Stimulated activated naive B cell treated with anti-CD40 and anti-IgM and Interleukin-4, amounts not matched to agents 10 μg/mL and 1 μg/mL and 100 μg/mL, for 72 hours (primary cell): ENCODE measurements around the gene SP7.
"Not testable (repeated sequence)": the region's sequence is repeated elsewhere in the genome, so short reads cannot be mapped to it uniquely, and the experiment has no call there.

Experiments
- ATAC-seq, 2 donors: fragments of 150-1000 bp; cut with Tn5 transposase; replicated peaks; 2 replicates each; pipeline ENCODE4 v1.10.0; 2021; ENCODE audit warnings: moderate library complexity in 1 of 2
- DNase-seq: peaks from one replicate; pipeline ENCODE4 v3.0.0; 2021
- H3K27ac Mint-ChIP-seq: one replicate; pipeline ENCODE4 v1.8.0; 2022; ENCODE audit warnings: mild to moderate bottlenecking, mixed read lengths
- H3K27me3 Mint-ChIP-seq, 2 donors: one replicate each; pipeline ENCODE4 v1.8.0; 2022; ENCODE audit warnings: mixed read lengths in 2 of 2
- H3K36me3 Mint-ChIP-seq, 2 donors: one replicate each; pipeline ENCODE4 v1.8.0; 2022; ENCODE audit warnings: mixed read lengths in 2 of 2, mild to moderate bottlenecking in 1 of 2
- H3K4me1 Mint-ChIP-seq, 2 donors: one replicate each; pipeline ENCODE4 v1.8.0; 2022; ENCODE audit warnings: mixed read lengths in 2 of 2, mild to moderate bottlenecking in 1 of 2
- H3K4me3 Mint-ChIP-seq, 2 donors: one replicate each; pipeline ENCODE4 v1.8.0; 2022; ENCODE audit warnings: mild to moderate bottlenecking in 2 of 2, mixed read lengths in 2 of 2, moderate library complexity in 1 of 2
- H3K9me3 Mint-ChIP-seq, 2 donors: one replicate each; pipeline ENCODE4 v1.8.0; 2022; ENCODE audit warnings: mixed read lengths in 2 of 2, mild to moderate bottlenecking in 1 of 2

The SP7 gene

DNA sequence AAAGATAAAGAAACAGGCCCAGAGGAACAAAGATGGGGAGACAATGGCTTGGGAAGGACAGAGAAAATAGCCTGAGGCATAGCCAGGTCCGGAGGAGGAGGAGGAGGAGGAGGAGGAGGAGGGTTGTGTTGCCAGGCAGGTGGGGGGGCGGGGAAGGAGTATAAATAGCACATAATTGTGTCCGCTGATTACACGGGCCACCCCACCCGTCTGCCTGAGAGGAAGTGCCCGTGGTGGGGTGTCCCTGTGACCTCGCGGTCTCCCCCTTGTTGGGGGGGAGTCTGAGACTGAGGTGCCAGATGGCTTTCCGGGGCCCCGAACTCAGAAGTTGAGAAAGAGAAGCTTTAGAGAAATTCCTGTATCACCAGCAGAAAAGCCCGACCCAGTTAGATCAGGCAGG lies 1.9 kb upstream of the SP7 start:
- no peak for ATAC-seq
- H3K36me3 Mint-ChIP-seq, result peaks cover 0 to 3% of the 10 kb centered on the region in 2 donors
- no peak overlapping the region for H3K4me3 Mint-ChIP-seq
- DNase-seq, result no peak
- H3K27me3 Mint-ChIP-seq, result peaks cover 50 to 62% of the 10 kb centered on the region in 2 donors
- H3K4me1 Mint-ChIP-seq, result peaks cover 15 to 30% of the 10 kb centered on the region in 2 donors
- H3K9me3 Mint-ChIP-seq, result no peaks in the 10 kb centered on the region
- H3K27ac Mint-ChIP-seq, result no peak overlapping the region

DNA sequence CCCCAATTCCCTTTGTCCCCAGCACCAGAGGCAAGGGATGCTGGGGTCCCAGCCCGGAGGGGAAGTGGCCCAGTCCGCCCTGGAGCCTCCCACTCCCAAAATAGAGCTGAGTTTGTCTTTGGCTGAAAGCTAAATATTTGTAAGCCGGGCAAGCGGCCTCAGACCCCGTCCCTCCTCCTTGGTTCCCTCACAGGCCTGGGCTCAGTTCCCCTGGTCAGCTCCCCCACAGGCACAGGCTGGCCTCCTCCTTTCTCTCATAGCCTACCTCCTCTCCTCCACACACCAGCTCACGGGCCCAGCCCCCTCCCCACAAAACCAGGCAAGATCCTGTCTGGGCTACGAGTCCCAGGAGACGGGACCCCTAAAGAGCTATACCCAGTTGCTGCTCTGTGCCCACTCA lies 1.3 kb downstream of the SP7 start:
- no peak overlapping the region for H3K4me3 Mint-ChIP-seq
- H3K27ac Mint-ChIP-seq, result no peak overlapping the region
- H3K36me3 Mint-ChIP-seq, result peaks cover 0 to 3% of the 10 kb centered on the region in 2 donors
- H3K4me1 Mint-ChIP-seq, result peaks cover 15 to 30% of the 10 kb centered on the region in 2 donors
- ATAC-seq (no peak), DNase-seq (no peak)
- H3K27me3 Mint-ChIP-seq, result peaks cover 58 to 75% of the 10 kb centered on the region in 2 donors
- H3K9me3 Mint-ChIP-seq, result no peaks in the 10 kb centered on the region

DNA sequence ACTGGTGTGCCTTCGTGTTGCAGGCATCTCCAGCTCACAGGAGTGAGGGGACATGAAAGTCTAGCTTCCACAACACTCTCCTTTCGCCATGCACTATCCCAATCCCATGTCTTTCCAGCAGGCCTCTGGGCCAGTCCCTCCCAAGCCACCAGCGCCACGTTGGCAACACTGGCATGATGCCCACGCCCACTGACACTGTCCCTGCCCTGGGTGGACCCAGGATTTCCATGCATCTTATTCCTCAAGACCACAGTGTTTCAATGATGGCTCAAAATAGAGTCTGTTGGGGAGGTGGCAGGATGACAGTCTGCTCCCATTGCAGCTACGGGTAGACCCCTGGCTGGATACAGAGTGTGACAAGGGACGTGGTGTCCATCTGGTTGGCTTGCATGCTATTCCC lies 2.3 kb downstream of the SP7 start:
- H3K27me3 Mint-ChIP-seq, result peaks cover 61 to 75% of the 10 kb centered on the region in 2 donors
- DNase-seq, result no peak
- H3K9me3 Mint-ChIP-seq, result no peaks in the 10 kb centered on the region
- H3K4me3 Mint-ChIP-seq, result no peak overlapping the region
- H3K27ac Mint-ChIP-seq, result no peak overlapping the region
- H3K36me3 Mint-ChIP-seq, result peaks cover 0 to 3% of the 10 kb centered on the region in 2 donors
- peaks cover 15 to 30% of the 10 kb centered on the region in 2 donors for H3K4me1 Mint-ChIP-seq
- no peak for ATAC-seq

DNA sequence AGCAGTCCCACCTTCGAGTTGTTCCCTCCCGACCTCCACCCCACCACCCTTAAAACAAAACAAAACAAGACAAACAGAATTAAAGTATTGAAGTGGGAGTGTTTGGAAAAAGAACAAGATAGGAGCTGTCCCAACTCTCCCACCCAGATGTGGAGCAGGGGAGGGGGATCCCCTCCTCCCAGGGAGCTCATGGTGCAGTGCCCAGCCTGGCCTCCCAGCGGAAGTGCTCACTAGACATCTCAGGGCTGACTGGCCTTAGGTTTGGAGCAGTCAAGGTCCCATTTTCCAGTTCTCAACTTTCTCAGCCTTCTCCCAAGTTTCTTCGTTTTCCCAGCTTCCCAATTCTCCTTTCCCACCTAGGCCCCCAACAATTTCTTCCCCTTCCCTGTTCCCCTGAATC lies 2.9 kb downstream of the SP7 start:
- peaks cover 15 to 28% of the 10 kb centered on the region in 2 donors for H3K4me1 Mint-ChIP-seq
- DNase-seq (no peak), ATAC-seq (no peak)
- peaks cover 0 to 3% of the 10 kb centered on the region in 2 donors for H3K36me3 Mint-ChIP-seq
- peaks cover 60 to 71% of the 10 kb centered on the region in 2 donors for H3K27me3 Mint-ChIP-seq
- H3K9me3 Mint-ChIP-seq, result no peaks in the 10 kb centered on the region
- no peak overlapping the region for H3K4me3 Mint-ChIP-seq
- H3K27ac Mint-ChIP-seq, result no peak overlapping the region

DNA sequence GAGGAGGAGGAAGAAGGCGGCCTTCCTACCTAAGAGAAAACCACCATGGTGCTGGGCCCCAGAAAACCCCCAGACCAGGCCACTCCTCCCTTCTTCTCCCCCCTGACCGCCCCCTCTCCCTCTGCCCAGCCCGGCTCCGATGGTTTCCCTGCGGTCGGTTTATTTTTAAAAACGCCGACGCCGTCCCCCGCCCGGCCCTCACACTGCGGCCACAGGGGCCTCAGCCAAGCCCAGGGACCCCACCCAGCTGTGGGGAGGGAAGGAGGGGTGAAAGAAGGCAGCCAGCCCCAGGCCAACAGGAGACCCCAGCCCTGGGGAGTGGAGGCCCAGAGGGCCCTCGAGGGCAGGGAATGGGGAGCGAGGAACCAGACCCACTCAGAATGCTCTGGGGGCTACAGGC lies 3.4 kb downstream of the SP7 start:
- no peak overlapping the region for H3K27ac Mint-ChIP-seq
- no peaks in the 10 kb centered on the region for H3K9me3 Mint-ChIP-seq

DNA sequence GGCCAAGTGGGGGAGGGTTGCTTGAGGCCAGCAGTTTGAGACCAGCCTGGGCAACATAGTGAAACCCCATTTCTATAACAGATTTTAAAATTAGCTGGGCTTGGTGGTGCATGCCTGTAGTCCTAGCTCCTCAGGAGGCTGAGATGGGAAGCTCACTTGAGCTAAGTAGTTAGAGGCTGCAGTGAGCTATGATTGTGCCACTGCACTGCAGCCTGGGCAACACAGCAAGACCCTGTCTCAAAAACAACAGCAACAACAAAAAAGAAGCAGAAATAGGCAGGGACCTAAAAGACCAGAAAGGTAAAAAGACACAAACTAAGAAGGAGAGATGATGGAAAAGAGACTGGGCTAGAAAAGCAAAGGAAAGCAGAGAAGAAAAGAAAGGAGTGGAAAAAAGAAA lies 3.8 kb downstream of the SP7 start:
- not testable (repeated sequence) for H3K9me3 Mint-ChIP-seq, H3K36me3 Mint-ChIP-seq, DNase-seq, H3K27ac Mint-ChIP-seq, H3K4me3 Mint-ChIP-seq, ATAC-seq
- peaks cover 13 to 27% of the 10 kb centered on the region in 2 donors for H3K4me1 Mint-ChIP-seq
- peaks cover 56 to 68% of the 10 kb centered on the region in 2 donors for H3K27me3 Mint-ChIP-seq

More for the DNA sequence above, 3.4 kb downstream of the SP7 start:
- no peak for ATAC-seq
- DNase-seq, result no peak
- Mint-ChIP-seq H3K36me3 (peaks cover 0 to 2% of the 10 kb centered on the region in 2 donors), H3K4me1 (peaks cover 14 to 25% of the 10 kb centered on the region in 2 donors), H3K4me3 (no peak overlapping the region), H3K27me3 (peaks cover 56 to 68% of the 10 kb centered on the region in 2 donors)

DNA sequence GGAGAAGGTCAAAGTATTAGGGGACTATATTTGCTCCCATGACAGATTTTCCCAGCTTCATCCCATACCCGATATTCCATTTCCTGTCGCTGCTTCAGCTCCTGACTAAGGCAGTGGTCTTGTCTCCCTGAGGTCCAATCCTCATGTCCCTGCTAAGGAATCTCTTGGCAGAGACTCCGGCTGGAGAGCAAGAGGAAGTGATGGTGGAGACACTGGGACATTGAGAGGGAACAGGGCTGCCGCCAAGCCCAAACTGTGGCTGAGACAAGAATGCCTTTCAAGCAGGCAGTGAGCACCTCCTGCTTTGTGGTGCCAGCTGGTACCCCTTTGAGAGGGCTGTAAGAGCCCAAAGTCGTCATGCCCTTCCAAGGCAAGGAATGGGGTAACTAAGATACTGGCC lies 5.5 kb downstream of the SP7 start:
- Mint-ChIP-seq H3K4me3 (no peak overlapping the region), H3K36me3 (no peaks in the 10 kb centered on the region), H3K9me3 (no peaks in the 10 kb centered on the region), H3K4me1 (peaks cover 6 to 21% of the 10 kb centered on the region in 2 donors), H3K27me3 (peaks cover 47 to 53% of the 10 kb centered on the region in 2 donors), H3K27ac (no peak overlapping the region)
- DNase-seq, result no peak
- ATAC-seq, result no peak

DNA sequence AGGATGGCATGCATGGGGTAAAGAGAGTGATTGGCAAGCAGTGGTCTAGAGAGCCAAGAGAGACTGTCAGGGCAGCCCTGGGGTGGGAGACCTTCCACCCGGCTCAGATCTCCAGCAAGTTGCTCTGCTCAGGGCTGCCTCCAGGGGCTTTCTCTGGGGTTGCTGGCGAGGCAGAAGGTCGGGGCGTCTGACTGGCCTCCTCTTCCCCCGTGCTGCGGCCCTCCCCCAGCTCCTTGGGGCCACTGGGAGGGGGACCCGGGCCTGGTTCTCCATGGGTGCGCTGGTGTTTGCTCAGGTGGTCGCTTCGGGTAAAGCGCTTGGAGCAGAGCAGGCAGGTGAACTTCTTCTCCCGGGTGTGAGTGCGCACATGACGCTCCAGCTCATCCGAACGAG lies 8.1 kb downstream of the SP7 start:
- H3K27me3 Mint-ChIP-seq, result peaks cover 23 to 28% of the 10 kb centered on the region in 2 donors
- ATAC-seq (no peak), DNase-seq (no peak)
- H3K27ac Mint-ChIP-seq, result no peak overlapping the region
- H3K4me1 Mint-ChIP-seq, result peaks cover 11 to 22% of the 10 kb centered on the region in 2 donors
- H3K4me3 Mint-ChIP-seq, result no peak overlapping the region
- no peaks in the 10 kb centered on the region for H3K9me3 Mint-ChIP-seq
- H3K36me3 Mint-ChIP-seq, result no peaks in the 10 kb centered on the region

DNA sequence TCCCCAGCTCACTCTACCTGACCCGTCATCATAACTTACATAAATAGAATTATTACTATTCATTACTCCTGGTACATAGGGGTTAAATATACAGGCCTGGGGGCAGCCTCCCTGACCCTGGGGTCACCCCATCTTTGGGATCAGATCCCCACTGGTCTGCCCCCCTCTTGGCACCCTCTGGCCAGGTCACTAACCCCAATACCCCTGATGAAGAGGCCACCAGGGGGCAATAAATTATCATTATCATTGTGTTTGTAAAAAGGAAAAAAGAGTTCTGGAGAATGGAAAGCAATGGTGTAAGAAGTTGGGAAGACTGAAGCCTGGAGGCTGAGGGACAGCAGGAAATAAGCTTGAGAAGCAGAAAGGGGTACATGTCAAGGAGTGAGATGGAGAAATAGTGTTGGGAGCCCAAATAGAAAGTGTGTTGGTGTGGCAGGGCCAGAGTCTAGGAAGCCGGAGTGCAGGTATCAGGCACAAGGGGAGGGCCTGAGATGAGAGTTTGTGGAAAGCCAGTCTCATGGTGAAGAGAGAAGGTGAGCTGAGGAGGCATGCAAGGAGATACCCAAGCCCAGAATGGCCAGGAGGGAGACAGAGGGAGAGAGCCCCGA lies 8.6 kb downstream of the SP7 start:
- DNase-seq (no peak), ATAC-seq (no peak)
- Mint-ChIP-seq H3K36me3 (no peaks in the 10 kb centered on the region), H3K27ac (no peak overlapping the region), H3K4me3 (no peak overlapping the region), H3K27me3 (peaks cover 22 to 26% of the 10 kb centered on the region in 2 donors), H3K4me1 (peaks cover 12 to 22% of the 10 kb centered on the region in 2 donors), H3K9me3 (no peaks in the 10 kb centered on the region)

DNA sequence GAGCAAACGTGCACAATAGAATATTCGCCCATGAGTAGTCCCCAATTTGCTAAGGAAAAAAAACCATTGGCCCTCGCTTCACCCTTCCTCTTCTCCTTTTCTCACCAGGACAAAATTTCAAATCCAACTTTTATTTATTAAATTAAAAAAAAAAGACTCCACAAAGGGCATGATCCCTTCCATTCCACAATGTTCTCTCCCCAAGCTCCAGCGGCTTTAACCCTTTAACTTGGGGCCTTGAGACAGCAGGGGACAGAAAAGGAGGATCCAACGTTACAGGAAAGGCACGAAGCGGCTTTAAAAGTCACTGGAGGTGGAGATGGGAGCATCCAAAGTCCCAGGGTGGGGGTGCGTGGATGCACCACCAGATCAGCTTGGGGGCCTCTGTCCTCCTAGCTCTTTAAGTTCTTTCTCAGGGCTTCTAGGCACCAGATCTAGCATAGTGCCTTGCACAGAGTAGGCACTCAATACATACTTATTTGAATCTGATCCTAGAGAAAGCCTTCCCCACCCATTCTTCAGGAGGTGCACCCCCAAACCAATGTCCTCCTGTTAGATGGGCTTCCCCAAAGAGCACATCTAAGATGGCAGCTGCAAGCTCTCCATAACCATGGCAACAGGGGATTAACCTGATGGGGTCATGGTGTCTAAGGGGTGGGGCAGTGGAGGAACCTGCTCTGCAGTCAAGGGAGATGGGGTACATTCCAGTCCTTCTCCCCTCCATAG lies 9.5 kb downstream of the SP7 start:
- Mint-ChIP-seq H3K9me3 (no peaks in the 10 kb centered on the region), H3K4me3 (peak overlapping the region; percentile 72 to 77), H3K27me3 (peaks cover 14 to 17% of the 10 kb centered on the region in 2 donors), H3K4me1 (peaks cover 12 to 26% of the 10 kb centered on the region in 2 donors), H3K27ac (no peak overlapping the region), H3K36me3 (no peaks in the 10 kb centered on the region)
- no peak for DNase-seq
- ATAC-seq, result no peak

DNA sequence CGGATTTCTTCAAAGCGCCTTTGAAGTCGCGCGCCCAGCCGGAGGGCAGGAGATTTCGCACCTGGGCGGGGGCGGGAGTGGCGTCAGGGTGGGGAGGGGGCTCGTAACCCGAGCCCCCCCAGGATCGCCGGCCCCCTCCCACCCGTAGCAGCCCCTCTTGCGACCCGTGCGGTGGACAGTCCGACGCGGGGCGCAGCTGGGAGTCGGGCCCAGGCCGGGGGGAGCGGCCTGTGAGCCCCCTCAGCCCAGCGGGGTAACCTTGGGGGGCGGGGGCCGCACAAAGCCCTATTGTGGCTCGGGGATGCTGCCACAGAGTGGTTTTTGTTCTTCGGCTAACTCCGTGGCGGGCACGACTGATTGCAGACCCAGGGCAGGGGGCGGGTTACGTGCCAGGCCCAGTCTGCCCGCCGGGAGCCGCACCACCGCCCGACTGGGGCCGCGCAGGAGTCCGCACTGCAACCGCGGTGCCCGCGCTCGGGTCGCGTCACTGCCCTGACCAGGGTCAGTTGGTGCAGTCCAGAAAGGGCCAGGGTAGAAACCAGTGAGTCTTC lies 10.6 kb downstream of the SP7 start:
- peaks cover 2 to 3% of the 10 kb centered on the region in 2 donors for H3K36me3 Mint-ChIP-seq
- H3K4me1 Mint-ChIP-seq, result peaks cover 15 to 36% of the 10 kb centered on the region in 2 donors
- peaks cover 14% of the 10 kb centered on the region in 2 donors for H3K27me3 Mint-ChIP-seq
- H3K4me3 Mint-ChIP-seq, result peak overlapping the region; percentile 77 to 91
- ATAC-seq, result no peak
- DNase-seq, result no peak
- H3K9me3 Mint-ChIP-seq, result no peaks in the 10 kb centered on the region
- H3K27ac Mint-ChIP-seq, result peak overlapping the region; percentile 26

DNA sequence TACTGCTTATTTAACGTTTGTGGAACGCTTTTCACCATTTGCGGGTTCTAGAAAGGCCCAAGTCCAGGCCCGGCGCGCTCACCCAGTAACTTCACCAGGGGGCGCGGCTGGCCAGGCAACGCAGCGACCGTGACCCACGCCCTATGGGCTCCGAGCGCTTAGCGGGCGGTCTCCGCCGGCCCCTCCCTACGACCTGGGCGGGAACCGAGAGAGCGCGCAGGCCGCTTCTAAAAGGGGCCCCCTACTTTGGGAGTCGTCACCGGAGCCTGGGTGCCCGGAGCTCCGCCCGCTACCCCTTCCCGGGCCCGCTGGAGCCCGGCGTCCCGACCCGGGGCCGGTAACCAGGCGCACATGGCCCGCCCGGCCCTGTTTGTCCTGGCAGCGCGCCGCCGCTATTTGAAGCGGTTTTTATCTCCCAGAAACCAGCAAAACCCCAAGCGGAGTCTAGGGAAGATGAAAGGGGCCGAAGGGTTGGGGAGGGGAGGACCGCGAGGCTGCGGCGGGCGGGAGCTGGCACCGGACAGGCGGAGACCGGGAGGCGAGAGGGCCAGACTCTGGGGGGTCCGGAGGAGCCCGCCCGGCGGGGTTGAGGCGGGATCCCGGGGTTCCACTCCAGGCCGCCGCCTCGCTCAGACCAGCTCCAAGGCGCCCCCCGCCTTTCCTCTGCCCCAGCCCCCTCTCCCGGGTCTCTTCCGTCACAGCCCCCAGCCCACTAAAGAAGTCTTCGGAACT lies 11.2 kb downstream of the SP7 start:
- DNase-seq (peak; percentile 83), ATAC-seq (peak; percentile 67 to 74)
- Mint-ChIP-seq H3K9me3 (no peaks in the 10 kb centered on the region), H3K4me1 (peaks cover 19 to 43% of the 10 kb centered on the region in 2 donors), H3K36me3 (peaks cover 4% of the 10 kb centered on the region in 2 donors), H3K27ac (peak overlapping the region; percentile 97), H3K27me3 (peaks cover 9 to 14% of the 10 kb centered on the region in 2 donors), H3K4me3 (peak overlapping the region; percentile 76 to 91)

DNA sequence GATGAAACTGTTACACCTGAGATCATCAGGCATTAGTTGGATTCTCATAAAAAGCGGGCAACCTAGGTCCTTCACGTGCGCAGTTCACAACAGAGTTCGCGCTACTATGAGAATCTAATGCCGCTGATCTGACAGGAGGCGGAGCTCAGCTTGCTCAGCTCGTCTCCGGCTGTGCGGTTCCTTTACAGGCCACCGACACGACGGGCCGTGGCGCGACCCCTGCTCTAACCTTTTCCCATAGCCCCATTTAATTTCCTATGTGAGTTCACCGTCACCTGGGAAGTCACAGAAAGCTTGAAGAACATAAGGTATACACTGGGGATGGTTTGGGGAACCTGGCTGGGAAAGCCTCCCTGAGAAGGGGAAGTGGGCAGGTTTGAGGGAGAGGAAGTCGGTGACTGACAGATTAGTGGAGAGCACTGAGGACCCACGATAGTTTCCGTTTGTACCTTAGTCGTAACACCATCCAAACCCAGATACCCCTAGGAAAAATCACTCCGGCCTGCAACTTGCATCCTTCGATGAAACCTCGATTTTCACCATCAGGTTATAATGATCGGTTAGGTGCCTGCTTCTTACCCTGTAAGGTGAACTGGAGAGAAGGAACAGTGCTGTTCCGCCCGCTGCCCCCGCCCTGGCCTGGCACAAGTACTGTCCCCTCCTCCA lies 11.9 kb downstream of the SP7 start:
- peak overlapping the region; percentile 97 for H3K27ac Mint-ChIP-seq
- ATAC-seq (peak; percentile 52 to 53), DNase-seq (peak; percentile 57)
- peak overlapping the region; percentile 76 to 91 for H3K4me3 Mint-ChIP-seq
- H3K9me3 Mint-ChIP-seq, result no peaks in the 10 kb centered on the region
- H3K36me3 Mint-ChIP-seq, result peaks cover 6 to 8% of the 10 kb centered on the region in 2 donors
- H3K27me3 Mint-ChIP-seq, result peaks cover 9 to 12% of the 10 kb centered on the region in 2 donors
- peaks cover 20 to 46% of the 10 kb centered on the region in 2 donors for H3K4me1 Mint-ChIP-seq
